HG02571 (cell line): ENCODE measurements around the gene LIMA1.
"Not testable (repeated sequence)": the region's sequence is repeated elsewhere in the genome, so short reads cannot be mapped to it uniquely, and the experiment has no call there.

Source experiments
- ATAC-seq: cut with Tn5 transposase; IDR thresholded peaks from one replicate; pipeline ENCODE4 v1.9.1; 2021; ENCODE audit warnings: mild to moderate bottlenecking, moderate library complexity; ENCODE audit not compliant: unreplicated experiment

Gene LIMA1

GRCh38 chr12:50220363-50220995 lies 62.8 kb downstream of the LIMA1 start:
- no peak for ATAC-seq

DNA sequence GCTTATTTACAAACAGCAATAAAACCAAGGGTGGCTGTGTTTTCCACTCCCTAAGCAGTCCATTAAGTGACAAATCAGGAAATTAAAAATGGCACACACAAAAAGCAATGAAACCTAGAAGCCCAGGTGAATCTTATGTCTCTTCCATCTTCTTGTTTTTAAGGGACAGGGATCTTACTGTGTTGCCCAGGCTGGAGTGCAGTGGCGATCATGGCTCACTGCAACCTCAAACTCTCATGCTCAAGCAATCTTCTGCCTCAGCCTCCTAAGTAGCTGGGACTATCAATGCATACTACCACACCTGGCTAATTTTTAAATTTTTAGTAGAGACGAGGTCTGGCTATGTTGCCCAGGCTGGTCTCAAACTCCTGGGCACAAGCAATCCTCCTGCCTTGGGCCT lies 63.8 kb downstream of the LIMA1 start:
- ATAC-seq: no peak

GRCh38 chr12:50219001-50219400 lies 64.3 kb downstream of the LIMA1 start:
- not testable (repeated sequence) for ATAC-seq

DNA sequence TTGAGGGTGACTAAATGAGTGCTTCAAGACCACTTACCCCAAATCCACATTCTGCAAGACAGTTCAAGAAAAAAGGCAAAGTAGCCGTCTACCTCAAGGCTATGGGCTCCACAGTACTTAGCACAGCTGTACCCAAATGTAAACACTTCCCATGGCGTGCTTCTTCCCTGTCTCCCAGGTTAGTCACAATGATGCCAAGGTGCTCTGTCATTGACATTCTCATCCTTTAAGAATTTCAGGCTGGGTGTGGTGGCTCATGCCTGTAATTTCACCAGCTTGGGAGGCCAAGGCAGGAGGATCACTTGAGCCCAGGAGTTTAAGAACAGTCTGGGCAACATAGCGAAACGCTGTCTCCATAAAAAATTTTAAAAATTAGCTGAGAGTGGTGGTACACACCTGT lies 64.9 kb downstream of the LIMA1 start:
- no peak for ATAC-seq

- no peak for ATAC-seq
These were observed 66.1 kb downstream of the LIMA1 start for GRCh38 chr12:50217202-50217601.

- ATAC-seq: no peak
These were observed 68.3 kb downstream of the LIMA1 start for GRCh38 chr12:50215033-50215432.

GRCh38 chr12:50214018-50214417 lies 69.3 kb downstream of the LIMA1 start:
- ATAC-seq: no peak

DNA sequence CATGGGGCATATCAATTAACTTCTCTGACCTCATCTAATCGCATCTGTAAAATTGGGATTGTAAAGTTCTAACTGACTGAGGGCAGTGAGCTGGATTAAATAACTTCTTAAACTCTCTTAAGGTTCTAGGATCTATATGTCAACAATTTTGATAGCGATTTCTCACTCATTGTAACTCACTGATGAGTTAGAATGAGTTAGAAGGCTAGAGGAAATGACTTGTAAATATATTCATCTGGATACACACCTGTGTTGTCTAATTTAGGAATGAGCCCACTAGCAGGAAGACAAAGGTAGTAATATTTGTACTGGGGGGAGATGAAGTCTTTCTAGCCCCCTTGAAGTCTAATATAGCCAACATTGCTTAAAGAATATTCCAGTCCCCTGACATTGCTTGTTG lies 69.9 kb downstream of the LIMA1 start:
- ATAC-seq: no peak

- ATAC-seq: no peak
These were observed 71.3 kb downstream of the LIMA1 start for GRCh38 chr12:50212071-50212467.

GRCh38 chr12:50211392-50212070 lies 71.8 kb downstream of the LIMA1 start:
- no peak for ATAC-seq

GRCh38 chr12:50207424-50207823 lies 75.9 kb downstream of the LIMA1 start:
- no peak for ATAC-seq

GRCh38 chr12:50205648-50206047 lies 77.7 kb downstream of the LIMA1 start:
- no peak for ATAC-seq

GRCh38 chr12:50203691-50204090 lies 79.6 kb downstream of the LIMA1 start:
- no peak for ATAC-seq

DNA sequence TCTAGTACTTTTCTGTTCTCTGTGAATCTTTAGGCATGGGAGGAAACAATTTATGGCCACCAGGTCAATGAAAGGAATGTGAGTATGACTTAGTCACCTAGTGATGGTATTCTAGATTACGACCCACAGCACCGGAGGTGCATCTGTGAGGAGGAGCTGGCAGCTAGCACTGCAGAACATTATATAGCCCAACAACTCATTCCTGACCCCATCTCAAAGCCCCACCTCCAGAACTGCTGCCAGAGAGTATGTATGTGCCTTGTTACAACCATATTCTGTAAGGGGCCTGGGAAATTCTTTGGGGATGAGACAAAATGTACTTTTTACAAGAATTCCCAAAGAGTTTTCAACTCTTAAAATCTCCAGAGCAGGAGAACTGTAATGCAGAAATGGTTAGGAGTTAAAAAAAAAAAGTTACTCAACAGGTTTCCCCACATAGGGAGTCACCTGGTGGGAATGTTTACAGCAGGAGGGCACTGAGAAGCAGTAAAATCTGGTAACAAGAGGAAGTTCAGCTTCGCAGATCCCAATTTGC lies 81.3 kb downstream of the LIMA1 start:
- no peak for ATAC-seq

DNA sequence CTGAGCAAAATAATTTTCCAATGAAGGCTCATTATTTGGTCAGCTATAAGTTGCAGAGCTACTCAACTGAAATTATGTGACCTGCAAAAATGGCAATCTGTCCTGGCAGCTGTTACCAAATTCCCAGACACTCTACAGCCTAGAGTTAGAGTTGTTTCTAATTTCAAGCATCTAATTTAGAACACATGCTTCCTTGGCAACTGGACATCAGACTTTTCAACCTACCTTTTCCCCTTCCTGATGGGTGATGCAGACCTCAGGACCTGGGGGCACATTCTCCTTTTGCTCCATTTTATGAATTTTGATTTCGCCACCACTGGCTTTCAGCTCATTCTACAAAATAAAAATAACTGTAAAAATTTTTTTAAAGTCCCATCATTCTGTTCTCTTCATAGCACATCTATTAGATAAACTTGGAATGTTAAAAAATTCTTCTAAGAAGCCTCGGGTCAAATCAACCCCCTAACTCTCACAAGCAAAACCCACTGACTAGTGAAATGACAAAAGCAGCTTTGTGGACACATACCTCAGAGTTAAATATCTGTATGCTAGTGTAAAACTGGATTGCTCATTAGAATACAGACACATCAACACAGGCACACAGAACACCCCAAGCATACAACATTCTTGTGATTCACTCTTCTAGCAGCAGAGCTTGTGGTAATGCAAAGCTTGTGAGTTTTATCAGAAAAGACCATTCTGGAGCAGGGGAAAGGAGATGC lies 82.6 kb downstream of the LIMA1 start:
- ATAC-seq: no peak

DNA sequence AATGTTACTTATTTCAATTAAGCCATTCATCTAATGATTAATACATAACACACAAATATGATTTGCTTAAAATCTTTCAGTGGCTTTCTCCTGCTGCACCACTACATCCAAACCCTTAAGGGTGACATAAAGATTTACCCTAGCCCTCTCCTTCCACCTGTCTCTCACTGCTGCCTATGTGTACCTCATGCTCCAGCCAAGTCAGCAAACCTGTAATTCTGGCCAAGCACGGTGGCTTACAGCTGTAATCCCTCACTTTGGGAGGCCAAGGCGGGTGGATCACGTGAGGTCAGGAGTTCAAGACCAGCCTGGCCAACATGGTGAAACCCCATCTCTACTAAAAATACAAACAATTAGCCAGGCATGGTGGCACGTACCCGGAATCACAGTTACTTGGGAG lies 84.5 kb downstream of the LIMA1 start:
- no peak for ATAC-seq

- ATAC-seq: no peak
These were observed 86.0 kb downstream of the LIMA1 start for GRCh38 chr12:50197297-50197727.

DNA sequence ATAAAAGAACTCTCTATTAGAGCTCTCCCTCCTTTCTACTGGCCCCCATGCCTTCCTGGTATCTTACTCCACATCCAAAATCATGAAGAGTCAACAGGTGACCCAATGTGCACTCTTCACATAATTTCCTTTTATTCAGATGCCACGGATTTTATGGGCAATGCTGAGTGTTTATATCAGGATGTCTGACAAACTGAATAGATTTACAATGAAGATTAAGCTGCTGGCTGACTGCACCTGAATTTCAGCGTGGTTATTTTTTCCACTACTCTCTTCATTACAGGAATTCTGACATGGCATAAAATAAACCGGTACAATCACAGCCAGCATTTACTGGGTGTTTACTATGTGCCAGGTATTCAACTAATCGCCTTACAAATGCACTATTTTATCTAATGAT lies 86.8 kb downstream of the LIMA1 start:
- ATAC-seq: no peak

GRCh38 chr12:50195832-50196231 lies 87.5 kb downstream of the LIMA1 start:
- no peak for ATAC-seq

- ATAC-seq: no peak
These were observed 90.4 kb downstream of the LIMA1 start for GRCh38 chr12:50192908-50193307.

GRCh38 chr12:50192236-50192635 lies 91.1 kb downstream of the LIMA1 start:
- ATAC-seq: no peak

GRCh38 chr12:50190859-50191258 lies 92.5 kb downstream of the LIMA1 start:
- ATAC-seq: no peak
